WTC11 (cell line): Measurements from ENCODE around the gene PHTF2. TPM values are rescaled to one million over a fixed set of nuclear protein-coding genes. Genes with fewer than 3 reads are reported as not detected.

Experiments used
- ATAC-seq: fragments of 200-7000 bp; cut with Tn5 transposase; 2 replicates; pipeline ENCODE4 v1.10.0; 2021; ENCODE audit warnings: mild to moderate bottlenecking, moderate library complexity
- CTCF ChIA-PET: fragments of 300-600 bp; sonication (Branson Sonifier 250); formaldehyde crosslinking; loops from one replicate; lab custom pipeline; 2021; ENCODE audit warnings: antibody characterized with exemption; lab: Charles Lee
- POLR2A ChIA-PET: fragments of 350-600 bp; sonication (Branson Sonifier 250); formaldehyde crosslinking; loops from one replicate; lab custom pipeline; 2021; ENCODE audit warnings: antibody characterized with exemption; lab: Charles Lee
- DNase-seq: peaks from one replicate; pipeline ENCODE4 v3.0.0; 2021; ENCODE audit warnings: low spot score
- H3K27ac Mint-ChIP-seq: 2 replicates; pipeline ENCODE4 v1.8.0; 2021; ENCODE audit warnings: mixed read lengths
- H3K27me3 Mint-ChIP-seq: 2 replicates; pipeline ENCODE4 v1.8.0; 2021; ENCODE audit warnings: low read depth, mild to moderate bottlenecking, moderate library complexity, mixed read lengths
- H3K36me3 Mint-ChIP-seq: 2 replicates; pipeline ENCODE4 v1.8.0; 2021; ENCODE audit warnings: mixed read lengths
- H3K4me1 Mint-ChIP-seq: 2 replicates; pipeline ENCODE4 v1.8.0; 2022; ENCODE audit warnings: mixed read lengths
- H3K4me3 Mint-ChIP-seq: 2 replicates; pipeline ENCODE4 v1.8.0; 2021; ENCODE audit warnings: mild to moderate bottlenecking, moderate library complexity, mixed read lengths
- H3K9me3 Mint-ChIP-seq: 2 replicates; pipeline ENCODE4 v1.8.0; 2021; ENCODE audit warnings: mixed read lengths
- CTCF ChIP-seq: fragments of 200-600 bp; IDR thresholded peaks from 2 replicates; pipeline ENCODE4 v1.8.0; 2022; ENCODE audit warnings: antibody characterized with exemption
- E2F4 ChIP-seq: sonication (generic); formaldehyde crosslinking; IDR thresholded peaks from 2 replicates; pipeline ENCODE4 v1.8.1; 2022; ENCODE audit warnings: low read depth, mild to moderate bottlenecking, moderate library complexity, missing genetic modification reagents, borderline replicate concordance
- E2F5 ChIP-seq: sonication (generic); formaldehyde crosslinking; IDR thresholded peaks from 2 replicates; pipeline ENCODE4 v1.8.1; 2022; ENCODE audit warnings: mild to moderate bottlenecking, moderate library complexity, missing genetic modification reagents
- ETV6 ChIP-seq: sonication (generic); formaldehyde crosslinking; IDR thresholded peaks from 2 replicates; pipeline ENCODE4 v1.8.1; 2022; ENCODE audit warnings: mild to moderate bottlenecking, missing genetic modification reagents
- HMGA2 ChIP-seq: fragments of 250-450 bp; sonication (Bioruptor Pico); IDR thresholded peaks from 2 replicates; pipeline ENCODE4 v1.4.0; 2021; ENCODE audit warnings: mild to moderate bottlenecking, moderate library complexity
- MYBL2 ChIP-seq: sonication (generic); formaldehyde crosslinking; IDR thresholded peaks from 2 replicates; pipeline ENCODE4 v1.8.1; 2023; ENCODE audit warnings: mild to moderate bottlenecking, moderate library complexity, missing genetic modification reagents
- PRRX2 ChIP-seq: fragments of 250-450 bp; sonication (Bioruptor Pico); IDR thresholded peaks from 2 replicates; pipeline ENCODE4 v1.8.0; 2021; ENCODE audit warnings: mild to moderate bottlenecking
- RELA ChIP-seq: sonication (generic); formaldehyde crosslinking; IDR thresholded peaks from 2 replicates; pipeline ENCODE4 v1.8.1; 2022; ENCODE audit warnings: missing genetic modification reagents, mild to moderate bottlenecking, borderline replicate concordance
- RORB ChIP-seq: fragments of 250-450 bp; sonication (Bioruptor Pico); IDR thresholded peaks from 2 replicates; pipeline ENCODE4 v1.9.0; 2021; ENCODE audit warnings: mild to moderate bottlenecking
- SOX15 ChIP-seq: fragments of 250-450 bp; sonication (Bioruptor Pico); IDR thresholded peaks from 2 replicates; pipeline ENCODE4 v1.9.0; 2021; ENCODE audit warnings: mild to moderate bottlenecking
- TEAD4 ChIP-seq: sonication (generic); formaldehyde crosslinking; IDR thresholded peaks from 2 replicates; pipeline ENCODE4 v1.8.0; 2022; ENCODE audit warnings: mild to moderate bottlenecking, missing genetic modification reagents
- ZBTB21 ChIP-seq: sonication (generic); formaldehyde crosslinking; IDR thresholded peaks from 2 replicates; pipeline ENCODE4 v1.8.1; 2023; ENCODE audit warnings: mild to moderate bottlenecking, missing genetic modification reagents, borderline replicate concordance
- ZNF232 ChIP-seq: sonication (generic); formaldehyde crosslinking; IDR thresholded peaks from 2 replicates; pipeline ENCODE4 v1.8.0; 2022; ENCODE audit warnings: mild to moderate bottlenecking, missing genetic modification reagents
- ZNF396 ChIP-seq: fragments of 250-450 bp; sonication (Bioruptor Pico); IDR thresholded peaks from 2 replicates; pipeline ENCODE4 v1.8.0; 2021; ENCODE audit warnings: mild to moderate bottlenecking, moderate library complexity, borderline replicate concordance
- ZNF416 ChIP-seq: fragments of 250-450 bp; sonication (Bioruptor Pico); IDR thresholded peaks from 2 replicates; pipeline ENCODE4 v1.9.0; 2021; ENCODE audit warnings: mild to moderate bottlenecking, inconsistent platforms
- ZNF671 ChIP-seq: fragments of 250-450 bp; sonication (Bioruptor Pico); IDR thresholded peaks from 2 replicates; pipeline ENCODE4 v1.8.0; 2021; ENCODE audit warnings: mild to moderate bottlenecking
- total RNA-seq: library from RNA; stranded (reverse); gene quantifications from 3 replicates; pipeline ENCODE4 v1.2.3, GENCODE V29; 2021
- TF ChIP-seq, protein P1 (sequence below): sonication (generic); formaldehyde crosslinking; IDR thresholded peaks from 2 replicates; pipeline ENCODE4 v1.8.0; 2022; ENCODE audit warnings: mild to moderate bottlenecking, missing genetic modification reagents
- TF ChIP-seq, protein P2 (sequence below): fragments of 250-450 bp; sonication (Bioruptor Pico); IDR thresholded peaks from 2 replicates; pipeline ENCODE4 v1.9.0; 2021; ENCODE audit warnings: mild to moderate bottlenecking
- TF ChIP-seq, protein P3 (sequence below): sonication (generic); formaldehyde crosslinking; conservative IDR thresholded peaks from 2 replicates; pipeline ENCODE4 v1.8.1; 2022; ENCODE audit warnings: mild to moderate bottlenecking, missing genetic modification reagents
- TF ChIP-seq, protein P4 (sequence below): sonication (generic); formaldehyde crosslinking; IDR thresholded peaks from 2 replicates; pipeline ENCODE4 v1.8.1; 2022; ENCODE audit warnings: low read depth, missing genetic modification reagents, borderline replicate concordance
- TF ChIP-seq, protein P5 (sequence below): fragments of 250-450 bp; sonication (Bioruptor Pico); IDR thresholded peaks from 2 replicates; pipeline ENCODE4 v1.9.0; 2021; ENCODE audit warnings: mild to moderate bottlenecking, borderline replicate concordance

The PHTF2 gene
- total RNA-seq, 1 experiment from 2014 or later = 17.9 TPM

DNA sequence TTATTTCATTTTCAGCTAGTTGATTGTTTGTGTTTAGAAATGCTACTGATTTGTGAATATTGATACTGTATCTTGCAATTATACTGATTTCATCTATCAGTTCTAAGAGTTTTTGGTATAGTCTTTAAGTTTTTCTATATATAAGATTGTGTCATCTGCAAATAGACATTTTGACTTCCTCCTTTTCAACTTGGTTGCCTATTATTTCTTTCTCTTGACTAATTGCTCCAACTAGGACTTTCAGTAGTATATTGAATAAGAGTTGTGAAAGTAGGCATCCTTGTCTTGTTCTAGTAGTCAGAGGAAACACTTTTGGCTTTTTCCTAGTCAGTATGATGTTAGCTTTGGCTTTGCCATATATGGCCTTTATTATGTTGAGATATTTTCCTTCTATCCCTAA lies 20.4 kb downstream of the PHTF2 start:
- DNase-seq = no peak
- peaks cover 57% of the 10 kb centered on the region for H3K9me3 Mint-ChIP-seq
- peaks cover 51% of the 10 kb centered on the region for H3K36me3 Mint-ChIP-seq
- POLR2A ChIA-PET = no interaction called here
- CTCF ChIA-PET = no interaction called here
- TF ChIP-seq, protein P1, sequence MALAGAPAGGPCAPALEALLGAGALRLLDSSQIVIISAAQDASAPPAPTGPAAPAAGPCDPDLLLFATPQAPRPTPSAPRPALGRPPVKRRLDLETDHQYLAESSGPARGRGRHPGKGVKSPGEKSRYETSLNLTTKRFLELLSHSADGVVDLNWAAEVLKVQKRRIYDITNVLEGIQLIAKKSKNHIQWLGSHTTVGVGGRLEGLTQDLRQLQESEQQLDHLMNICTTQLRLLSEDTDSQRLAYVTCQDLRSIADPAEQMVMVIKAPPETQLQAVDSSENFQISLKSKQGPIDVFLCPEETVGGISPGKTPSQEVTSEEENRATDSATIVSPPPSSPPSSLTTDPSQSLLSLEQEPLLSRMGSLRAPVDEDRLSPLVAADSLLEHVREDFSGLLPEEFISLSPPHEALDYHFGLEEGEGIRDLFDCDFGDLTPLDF (CRISPR knock-in tag) = no peak
- TF ChIP-seq, protein P2, sequence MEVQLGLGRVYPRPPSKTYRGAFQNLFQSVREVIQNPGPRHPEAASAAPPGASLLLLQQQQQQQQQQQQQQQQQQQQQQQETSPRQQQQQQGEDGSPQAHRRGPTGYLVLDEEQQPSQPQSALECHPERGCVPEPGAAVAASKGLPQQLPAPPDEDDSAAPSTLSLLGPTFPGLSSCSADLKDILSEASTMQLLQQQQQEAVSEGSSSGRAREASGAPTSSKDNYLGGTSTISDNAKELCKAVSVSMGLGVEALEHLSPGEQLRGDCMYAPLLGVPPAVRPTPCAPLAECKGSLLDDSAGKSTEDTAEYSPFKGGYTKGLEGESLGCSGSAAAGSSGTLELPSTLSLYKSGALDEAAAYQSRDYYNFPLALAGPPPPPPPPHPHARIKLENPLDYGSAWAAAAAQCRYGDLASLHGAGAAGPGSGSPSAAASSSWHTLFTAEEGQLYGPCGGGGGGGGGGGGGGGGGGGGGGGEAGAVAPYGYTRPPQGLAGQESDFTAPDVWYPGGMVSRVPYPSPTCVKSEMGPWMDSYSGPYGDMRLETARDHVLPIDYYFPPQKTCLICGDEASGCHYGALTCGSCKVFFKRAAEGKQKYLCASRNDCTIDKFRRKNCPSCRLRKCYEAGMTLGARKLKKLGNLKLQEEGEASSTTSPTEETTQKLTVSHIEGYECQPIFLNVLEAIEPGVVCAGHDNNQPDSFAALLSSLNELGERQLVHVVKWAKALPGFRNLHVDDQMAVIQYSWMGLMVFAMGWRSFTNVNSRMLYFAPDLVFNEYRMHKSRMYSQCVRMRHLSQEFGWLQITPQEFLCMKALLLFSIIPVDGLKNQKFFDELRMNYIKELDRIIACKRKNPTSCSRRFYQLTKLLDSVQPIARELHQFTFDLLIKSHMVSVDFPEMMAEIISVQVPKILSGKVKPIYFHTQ (CRISPR knock-in tag) = no peak
- no peak for TF ChIP-seq RELA (CRISPR knock-in tag)
- TF ChIP-seq ZBTB21 = no peak
- TF ChIP-seq RORB (CRISPR knock-in tag) = no peak
- no peak for TF ChIP-seq ZNF671 (CRISPR knock-in tag)
- TF ChIP-seq ZNF232 (CRISPR knock-in tag) = no peak
- TF ChIP-seq E2F5 (CRISPR knock-in tag) = no peak
- TF ChIP-seq CTCF = no peak
- TF ChIP-seq ZNF416 = no peak
- TF ChIP-seq ZNF396 (CRISPR knock-in tag) = no peak
- no peak for TF ChIP-seq TEAD4 (CRISPR knock-in tag)
- TF ChIP-seq HMGA2 (CRISPR knock-in tag) = no peak
- no peak for TF ChIP-seq PRRX2 (CRISPR knock-in tag)
- TF ChIP-seq, protein P3, sequence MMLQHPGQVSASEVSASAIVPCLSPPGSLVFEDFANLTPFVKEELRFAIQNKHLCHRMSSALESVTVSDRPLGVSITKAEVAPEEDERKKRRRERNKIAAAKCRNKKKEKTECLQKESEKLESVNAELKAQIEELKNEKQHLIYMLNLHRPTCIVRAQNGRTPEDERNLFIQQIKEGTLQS (CRISPR knock-in tag) = no peak
- TF ChIP-seq ETV6 (CRISPR knock-in tag) = no peak
- TF ChIP-seq E2F4 (CRISPR knock-in tag) = no peak
- no peak for TF ChIP-seq MYBL2 (CRISPR knock-in tag)
- TF ChIP-seq SOX15 (CRISPR knock-in tag) = no peak
- ATAC-seq = no peak
- H3K27ac Mint-ChIP-seq = no peak overlapping the region
- no peaks in the 10 kb centered on the region for H3K27me3 Mint-ChIP-seq
- H3K4me3 Mint-ChIP-seq = no peak overlapping the region
- 0 out of 2 replicates have a peak, but pooled peaks cover 4% of the 10 kb centered on the region for H3K4me1 Mint-ChIP-seq

DNA sequence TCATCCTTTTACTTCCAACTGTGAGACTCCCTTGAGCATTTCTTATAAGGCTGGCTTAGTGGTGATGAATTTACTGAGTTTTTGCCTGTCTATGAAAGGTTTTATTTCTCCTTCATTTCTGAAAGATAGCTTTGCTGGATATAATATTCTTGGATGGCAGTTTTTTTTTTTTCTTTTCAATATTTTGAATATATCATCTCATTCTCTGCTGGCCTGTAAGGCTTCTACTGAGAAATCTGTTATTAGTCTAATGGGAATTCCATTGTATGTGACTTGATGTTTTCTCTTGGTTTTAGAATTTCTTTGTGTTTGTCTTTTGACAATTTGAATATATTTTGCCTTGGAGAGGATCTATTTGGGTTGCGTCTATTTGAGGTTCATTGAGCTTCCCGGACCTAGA lies 22.4 kb downstream of the PHTF2 start:
- no peak overlapping the region for H3K27ac Mint-ChIP-seq
- peaks cover 52% of the 10 kb centered on the region for H3K36me3 Mint-ChIP-seq
- H3K9me3 Mint-ChIP-seq = peaks cover 72% of the 10 kb centered on the region
- no peaks in the 10 kb centered on the region for H3K27me3 Mint-ChIP-seq
- ChIA-PET CTCF (no interaction called here), POLR2A (no interaction called here)
- H3K4me1 Mint-ChIP-seq = 0 out of 2 replicates have a peak, but pooled peaks cover 4% of the 10 kb centered on the region
- H3K4me3 Mint-ChIP-seq = no peak overlapping the region
- DNase-seq (no peak), ATAC-seq (no peak)
- TF ChIP-seq, protein P4, sequence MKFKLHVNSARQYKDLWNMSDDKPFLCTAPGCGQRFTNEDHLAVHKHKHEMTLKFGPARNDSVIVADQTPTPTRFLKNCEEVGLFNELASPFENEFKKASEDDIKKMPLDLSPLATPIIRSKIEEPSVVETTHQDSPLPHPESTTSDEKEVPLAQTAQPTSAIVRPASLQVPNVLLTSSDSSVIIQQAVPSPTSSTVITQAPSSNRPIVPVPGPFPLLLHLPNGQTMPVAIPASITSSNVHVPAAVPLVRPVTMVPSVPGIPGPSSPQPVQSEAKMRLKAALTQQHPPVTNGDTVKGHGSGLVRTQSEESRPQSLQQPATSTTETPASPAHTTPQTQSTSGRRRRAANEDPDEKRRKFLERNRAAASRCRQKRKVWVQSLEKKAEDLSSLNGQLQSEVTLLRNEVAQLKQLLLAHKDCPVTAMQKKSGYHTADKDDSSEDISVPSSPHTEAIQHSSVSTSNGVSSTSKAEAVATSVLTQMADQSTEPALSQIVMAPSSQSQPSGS = no peak
- TF ChIP-seq, protein P5, sequence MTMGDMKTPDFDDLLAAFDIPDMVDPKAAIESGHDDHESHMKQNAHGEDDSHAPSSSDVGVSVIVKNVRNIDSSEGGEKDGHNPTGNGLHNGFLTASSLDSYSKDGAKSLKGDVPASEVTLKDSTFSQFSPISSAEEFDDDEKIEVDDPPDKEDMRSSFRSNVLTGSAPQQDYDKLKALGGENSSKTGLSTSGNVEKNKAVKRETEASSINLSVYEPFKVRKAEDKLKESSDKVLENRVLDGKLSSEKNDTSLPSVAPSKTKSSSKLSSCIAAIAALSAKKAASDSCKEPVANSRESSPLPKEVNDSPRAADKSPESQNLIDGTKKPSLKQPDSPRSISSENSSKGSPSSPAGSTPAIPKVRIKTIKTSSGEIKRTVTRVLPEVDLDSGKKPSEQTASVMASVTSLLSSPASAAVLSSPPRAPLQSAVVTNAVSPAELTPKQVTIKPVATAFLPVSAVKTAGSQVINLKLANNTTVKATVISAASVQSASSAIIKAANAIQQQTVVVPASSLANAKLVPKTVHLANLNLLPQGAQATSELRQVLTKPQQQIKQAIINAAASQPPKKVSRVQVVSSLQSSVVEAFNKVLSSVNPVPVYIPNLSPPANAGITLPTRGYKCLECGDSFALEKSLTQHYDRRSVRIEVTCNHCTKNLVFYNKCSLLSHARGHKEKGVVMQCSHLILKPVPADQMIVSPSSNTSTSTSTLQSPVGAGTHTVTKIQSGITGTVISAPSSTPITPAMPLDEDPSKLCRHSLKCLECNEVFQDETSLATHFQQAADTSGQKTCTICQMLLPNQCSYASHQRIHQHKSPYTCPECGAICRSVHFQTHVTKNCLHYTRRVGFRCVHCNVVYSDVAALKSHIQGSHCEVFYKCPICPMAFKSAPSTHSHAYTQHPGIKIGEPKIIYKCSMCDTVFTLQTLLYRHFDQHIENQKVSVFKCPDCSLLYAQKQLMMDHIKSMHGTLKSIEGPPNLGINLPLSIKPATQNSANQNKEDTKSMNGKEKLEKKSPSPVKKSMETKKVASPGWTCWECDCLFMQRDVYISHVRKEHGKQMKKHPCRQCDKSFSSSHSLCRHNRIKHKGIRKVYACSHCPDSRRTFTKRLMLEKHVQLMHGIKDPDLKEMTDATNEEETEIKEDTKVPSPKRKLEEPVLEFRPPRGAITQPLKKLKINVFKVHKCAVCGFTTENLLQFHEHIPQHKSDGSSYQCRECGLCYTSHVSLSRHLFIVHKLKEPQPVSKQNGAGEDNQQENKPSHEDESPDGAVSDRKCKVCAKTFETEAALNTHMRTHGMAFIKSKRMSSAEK (CRISPR knock-in tag) = no peak
